ENCODE measurements around the gene CRNN. TPM values are rescaled to one million over a fixed set of nuclear protein-coding genes. Genes with fewer than 3 reads are reported as not detected.

Gene CRNN
- total RNA-seq, 1 donor from 2014 or later, result not detected

Small RNA genes lying within 50 kb of the gene (small RNA-seq; reads per million reads assigned to genes)
- gene HMGN3P1, result not detected

Other genes starting within 250 kb of the CRNN start
- not detected for gene HRNR, start 190.1 kb downstream of the CRNN start, total RNA-seq
- under 0.01 TPM for gene FLG, start 89.0 kb downstream of the CRNN start, total RNA-seq
- not detected for gene FLG2, start 54.3 kb downstream of the CRNN start, total RNA-seq
- gene LCE5A, start 96.5 kb upstream of the CRNN start, total RNA-seq, result not detected
- gene CRCT1, start 100.2 kb upstream of the CRNN start, total RNA-seq, result not detected
- gene LCE3E, start 152.5 kb upstream of the CRNN start, total RNA-seq, result not detected
- not detected for gene LCE3D, start 166.3 kb upstream of the CRNN start, total RNA-seq
- gene LCE3C, start 186.0 kb upstream of the CRNN start, total RNA-seq, result not detected
- not detected for gene LCE3B, start 199.5 kb upstream of the CRNN start, total RNA-seq
- not detected for gene LCE3A, start 208.8 kb upstream of the CRNN start, total RNA-seq
- not detected for gene LCE2D, start 249.1 kb upstream of the CRNN start, total RNA-seq

All from frontal cortex (tissue), 1 donor.